Panc1 (cell line): ENCODE measurements around the gene MRPS2. TPM values are rescaled to one million over a fixed set of nuclear protein-coding genes. Genes with fewer than 3 reads are reported as not detected.

ENCODE experiments used
- ATAC-seq: fragments of 200-7000 bp; cut with Tn5 transposase; 2 replicates; pipeline ENCODE4 v1.9.1; 2020; ENCODE audit warnings: mild to moderate bottlenecking, moderate library complexity
- BruUV-seq: library from RNA; stranded (reverse); fragments of 400-500 nt; replicated peaks from 2 replicates; lab custom pipeline; 2021; lab: Mats Ljungman, UMichigan
- CTCF ChIA-PET: fragments of 300-600 bp; sonication (Branson Sonifier 250); formaldehyde crosslinking; loops from one replicate; lab custom pipeline; 2022; ENCODE audit warnings: antibody characterized with exemption; lab: Charles Lee
- POLR2A ChIA-PET: fragments of 300-600 bp; sonication (Branson Sonifier 250); formaldehyde crosslinking; loops from one replicate; lab custom pipeline; 2022; ENCODE audit warnings: antibody characterized with exemption; lab: Charles Lee
- DNase-seq: peaks from one replicate; pipeline ENCODE4 v3.0.0-alpha.2; 2010; ENCODE audit warnings: low read depth, low spot score
- H3K27ac ChIP-seq: 2 replicates; pipeline ENCODE4 v1.5.1; 2011; ENCODE audit warnings: mild to moderate bottlenecking, low read length, inconsistent platforms
- H3K27me3 ChIP-seq: fragments of 200-500 bp; sonication (Bioruptor generic); 2 replicates; pipeline ENCODE4 v1.6.0; 2014; ENCODE audit warnings: low read length, inconsistent platforms; ENCODE audit not compliant: control insufficient read depth, insufficient read depth
- H3K36me3 ChIP-seq: fragments of 200-500 bp; sonication (Bioruptor generic); 2 replicates; pipeline ENCODE4 v1.5.1; 2014; ENCODE audit warnings: inconsistent platforms, mild to moderate bottlenecking, low read length, moderate library complexity; ENCODE audit not compliant: control insufficient read depth, insufficient read depth
- H3K4me1 ChIP-seq: 2 replicates; pipeline ENCODE4 v1.5.1; 2011; ENCODE audit warnings: inconsistent platforms, mild to moderate bottlenecking, low read length, moderate library complexity; ENCODE audit not compliant: control insufficient read depth, insufficient read depth
- H3K4me3 ChIP-seq, 2 experiments: 2 replicates each; pipeline ENCODE4 v1.5.1; 2011 to 2012; ENCODE audit warnings: low read depth in 2 of 2, low read length in 2 of 2, mild to moderate bottlenecking in 2 of 2, inconsistent platforms in 1 of 2, moderate library complexity in 1 of 2
- H3K9me3 ChIP-seq: fragments of 200-500 bp; sonication (Bioruptor generic); 2 replicates; pipeline ENCODE4 v1.5.1; 2014; ENCODE audit warnings: low read depth, mild to moderate bottlenecking, inconsistent platforms, low read length, moderate library complexity; ENCODE audit not compliant: control insufficient read depth, insufficient read depth
- CTCF ChIP-seq: fragments of 450-650 bp; IDR thresholded peaks from 2 replicates; pipeline ENCODE4 v1.5.1; 2017; ENCODE audit warnings: mild to moderate bottlenecking
- POLR2AphosphoS5 ChIP-seq: IDR thresholded peaks from 2 replicates; pipeline ENCODE4 v1.6.1; 2012; ENCODE audit warnings: mild to moderate bottlenecking, low read depth, low read length, moderate library complexity
- REST ChIP-seq, 2 experiments: IDR thresholded peaks; 2 replicates each; pipeline ENCODE4 v1.6.1; 2011 to 2012; ENCODE audit warnings: low read depth in 2 of 2, control low read depth in 1 of 2, low read length in 1 of 2, mild to moderate bottlenecking in 1 of 2, moderate library complexity in 1 of 2; ENCODE audit not compliant: insufficient read depth in 1 of 2
- SIN3A ChIP-seq: IDR thresholded peaks from 2 replicates; pipeline ENCODE4 v1.6.1; 2012; ENCODE audit warnings: low read depth, mild to moderate bottlenecking, low read length, moderate library complexity, borderline replicate concordance; ENCODE audit not compliant: insufficient read depth
- TCF7L2 ChIP-seq: IDR thresholded peaks from 2 replicates; pipeline ENCODE4 v1.6.1; 2011; ENCODE audit warnings: mild to moderate bottlenecking, low read depth, low read length, inconsistent platforms
- in situ Hi-C: cut with HindIII; loops from 2 replicates; pipeline ENCODE4 v1.10.0; 2016; ENCODE audit warnings: low sequenced_read_pairs, low pct_unique_long_range_greater_than_20kb
- intact Hi-C: fragments of 100-400 bp; cut with micrococcal nuclease; formaldehyde crosslinking; loops from one replicate; pipeline ENCODE4 v1.10.0; 2022; ENCODE audit not compliant: unreplicated experiment
- total RNA-seq: library from RNA; stranded (reverse); gene quantifications from one replicate; pipeline ENCODE4 v1.2.1, GENCODE V29; 2021; ENCODE audit not compliant: unreplicated experiment

MRPS2 gene
- total RNA-seq, 1 experiment from 2014 or later = 33.5 TPM

DNA sequence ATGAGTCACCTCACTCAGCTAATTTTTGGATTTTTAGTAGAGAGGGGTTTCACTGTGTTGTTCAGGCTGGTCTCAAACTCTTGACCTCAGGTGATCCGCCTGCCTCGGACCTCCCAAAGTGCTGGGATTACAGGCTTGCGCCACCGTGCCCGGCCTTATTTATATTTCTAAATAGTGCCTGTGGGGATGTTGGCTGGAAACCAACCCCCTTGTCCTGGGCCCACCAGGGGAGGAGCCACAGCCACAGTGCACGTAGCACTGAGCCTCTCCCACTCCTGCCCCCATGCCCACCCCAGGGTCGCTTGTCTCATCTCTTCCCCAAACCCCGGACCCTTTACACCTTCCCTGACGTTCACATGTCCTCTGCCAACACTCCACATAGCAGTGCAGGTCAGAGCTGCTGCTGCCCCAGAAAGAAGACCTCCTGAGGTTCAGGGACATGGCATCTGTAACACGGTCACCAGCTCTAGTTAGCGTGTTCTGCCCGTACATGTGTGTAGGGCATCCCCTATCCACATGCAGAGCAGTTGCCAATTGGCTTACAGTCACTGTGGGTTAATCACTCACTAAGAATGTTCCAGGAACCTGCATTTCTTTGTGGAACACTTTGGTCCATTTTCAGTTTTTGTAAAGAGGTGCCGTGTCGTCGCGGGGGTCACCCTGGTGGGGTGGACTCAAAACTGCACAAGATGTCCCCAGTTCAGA, 10.2 kb upstream of the MRPS2 start:
- Histone ChIP-seq H3K27me3 (no peaks in the 10 kb centered on the region), H3K27ac (no peak overlapping the region), H3K36me3 (no peaks in the 10 kb centered on the region), H3K4me3 (no peak overlapping the region), H3K9me3 (no peaks in the 10 kb centered on the region), H3K4me1 (no peaks in the 10 kb centered on the region)
- POLR2A ChIA-PET = no interaction called here
- in situ Hi-C loops = no loop called here
- ATAC-seq = no peak
- TF ChIP-seq TCF7L2 (no peak), REST (IDR thresholded peaks at IDR 0.05; ENCODE audit: insufficient read depth in 1 of 2, low read depth in 2 of 2, low read length in 1 of 2) (no peak), CTCF (no peak)
- intact Hi-C loops = no loop called here
- CTCF ChIA-PET = no interaction called here
- no peak for DNase-seq
- no TSS peak for BruUV-seq

DNA sequence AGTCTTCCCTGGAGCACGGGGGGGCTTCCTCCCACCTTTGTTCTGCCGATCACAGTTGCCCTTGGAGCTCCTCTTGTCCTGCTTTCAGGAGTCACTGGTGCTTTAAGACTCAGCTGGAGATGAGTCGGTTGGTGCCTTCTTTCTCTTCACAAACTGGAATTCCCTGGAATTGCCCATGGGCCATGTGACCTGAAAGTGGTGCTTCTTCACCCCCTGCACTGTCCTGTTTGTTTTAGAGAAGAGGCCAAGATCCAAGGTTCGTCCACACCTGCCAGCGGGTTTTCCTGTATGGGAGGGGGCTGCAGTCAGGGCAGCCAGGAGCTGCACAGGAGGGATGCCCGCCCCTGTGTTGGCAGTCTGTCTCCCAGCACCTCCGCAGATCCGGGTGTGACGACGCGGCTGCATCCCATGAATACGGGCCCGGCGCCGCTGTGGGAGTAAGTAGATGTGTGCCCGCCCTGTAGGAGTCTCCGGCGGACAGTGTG, 9.5 kb upstream of the MRPS2 start:
- Histone ChIP-seq H3K4me1 (no peaks in the 10 kb centered on the region), H3K36me3 (no peaks in the 10 kb centered on the region), H3K27me3 (no peaks in the 10 kb centered on the region), H3K4me3 (no peak overlapping the region), H3K27ac (no peak overlapping the region), H3K9me3 (no peaks in the 10 kb centered on the region)
- ChIA-PET CTCF (no interaction called here), POLR2A (no interaction called here)
- in situ Hi-C loops (no loop called here), intact Hi-C loops (no loop called here)
- TF ChIP-seq POLR2AphosphoS5 (no peak), CTCF (no peak), REST (IDR thresholded peaks at IDR 0.05; ENCODE audit: insufficient read depth in 1 of 2, low read depth in 2 of 2, low read length in 1 of 2) (no peak), TCF7L2 (no peak), SIN3A (no peak)
- DNase-seq = no peak
- ATAC-seq = no peak
- BruUV-seq = no TSS peak
